ENCODE data around the gene NADSYN1. TPM values are rescaled to one million over a fixed set of nuclear protein-coding genes. Genes with fewer than 3 reads are reported as not detected.

NADSYN1 gene
- total RNA-seq, 1 donor from 2014 or later: 27.7 TPM

DNA sequence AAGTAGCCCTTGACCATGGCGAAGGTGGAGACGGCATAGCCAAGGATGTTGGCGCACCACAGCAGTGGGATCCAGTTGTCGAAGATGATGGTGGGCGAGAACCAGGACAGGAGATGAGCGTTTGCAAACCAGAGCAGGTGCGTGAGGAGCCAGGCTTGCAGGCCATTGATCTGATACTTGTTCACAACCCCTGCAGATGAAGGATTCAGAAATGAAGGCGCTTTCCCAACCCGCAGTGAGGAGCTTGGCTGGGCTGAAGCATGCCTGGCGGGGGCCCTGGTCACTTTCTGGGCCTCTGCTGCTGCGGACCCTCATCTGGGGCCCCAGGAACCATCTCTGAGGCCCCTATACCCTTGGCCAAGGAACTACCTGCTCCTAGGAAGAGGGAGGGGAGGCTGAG lies 11.8 kb upstream of the NADSYN1 start:
- Histone ChIP-seq H3K9ac (ENCODE audit: low read depth in 1 of 3, low read length in 3 of 3) (no peak overlapping the region), H3K36me3 (ENCODE audit: control insufficient read depth in 3 of 3, insufficient read depth in 3 of 3, low read length in 3 of 3) (peaks cover 45 to 70% (median 46%) of the 10 kb centered on the region in 3 donors), H3K27ac (ENCODE audit: low read depth, low read length) (no peak overlapping the region), H3K27me3 (ENCODE audit: control insufficient read depth in 3 of 3, insufficient read depth in 3 of 3, low read length in 3 of 3) (no peaks in the 10 kb centered on the region), H3K4me1 (ENCODE audit: control insufficient read depth in 3 of 3, insufficient read depth in 3 of 3, low read length in 3 of 3) (no peaks in the 10 kb centered on the region), H3K9me3 (ENCODE audit: control insufficient read depth in 3 of 3, low read length in 3 of 3) (no peaks in the 10 kb centered on the region), H3K4me3 (ENCODE audit: low read length in 3 of 3) (no peak overlapping the region)

DNA sequence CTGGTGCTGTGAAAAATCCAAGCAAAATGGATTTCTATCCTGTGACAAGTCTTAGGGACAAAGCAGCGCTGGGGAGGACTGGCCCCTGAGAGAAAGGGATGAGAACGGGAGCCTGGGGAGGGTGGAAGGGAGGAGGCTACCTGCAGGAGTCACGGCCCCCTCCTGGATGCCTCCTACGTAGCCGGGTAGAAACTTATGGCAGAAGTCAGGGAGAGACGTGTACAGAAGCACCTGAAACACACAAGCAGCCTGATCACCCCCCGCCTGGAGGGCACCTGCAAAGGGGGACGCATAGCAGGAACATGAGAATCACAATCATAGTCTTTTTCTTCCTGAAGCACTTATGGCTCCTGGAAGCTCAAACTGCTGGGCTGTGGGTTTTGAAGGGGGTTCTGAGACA lies 10.9 kb upstream of the NADSYN1 start:
- Histone ChIP-seq H3K9ac (ENCODE audit: low read depth in 1 of 3, low read length in 3 of 3) (no peak overlapping the region), H3K27me3 (ENCODE audit: control insufficient read depth in 3 of 3, insufficient read depth in 3 of 3, low read length in 3 of 3) (no peaks in the 10 kb centered on the region), H3K4me1 (ENCODE audit: control insufficient read depth in 3 of 3, insufficient read depth in 3 of 3, low read length in 3 of 3) (no peaks in the 10 kb centered on the region), H3K4me3 (ENCODE audit: low read length in 3 of 3) (no peak overlapping the region), H3K27ac (ENCODE audit: low read depth, low read length) (no peak overlapping the region), H3K36me3 (ENCODE audit: control insufficient read depth in 3 of 3, insufficient read depth in 3 of 3, low read length in 3 of 3) (peaks cover 45 to 68% (median 46%) of the 10 kb centered on the region in 3 donors), H3K9me3 (ENCODE audit: control insufficient read depth in 3 of 3, low read length in 3 of 3) (no peaks in the 10 kb centered on the region)

DNA sequence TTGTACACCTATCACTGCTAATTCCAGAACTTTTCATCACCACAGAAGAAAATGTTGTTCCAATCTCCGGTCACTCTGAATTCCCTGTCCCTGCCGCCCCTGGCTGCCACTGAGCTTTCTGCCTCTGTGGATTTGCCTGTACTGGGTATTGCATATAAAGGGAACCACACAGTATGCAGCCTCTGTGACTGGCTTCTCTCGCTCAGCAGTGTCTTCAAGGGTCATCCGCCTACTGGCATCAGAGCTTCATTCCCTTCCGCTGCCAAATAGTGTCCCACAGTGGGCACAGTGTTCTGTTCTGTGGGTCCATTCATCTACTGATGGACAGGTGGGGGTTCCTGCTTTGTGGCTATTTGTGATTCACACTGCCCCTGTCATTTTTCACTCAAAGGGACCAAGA lies 10.1 kb upstream of the NADSYN1 start:
- peaks cover 44 to 62% (median 46%) of the 10 kb centered on the region in 3 donors for H3K36me3 ChIP-seq (ENCODE audit: control insufficient read depth in 3 of 3, insufficient read depth in 3 of 3, low read length in 3 of 3)
- no peaks in the 10 kb centered on the region for H3K9me3 ChIP-seq (ENCODE audit: control insufficient read depth in 3 of 3, low read length in 3 of 3)
- H3K27me3 ChIP-seq (ENCODE audit: control insufficient read depth in 3 of 3, insufficient read depth in 3 of 3, low read length in 3 of 3): no peaks in the 10 kb centered on the region
- H3K9ac ChIP-seq (ENCODE audit: low read depth in 1 of 3, low read length in 3 of 3): no peak overlapping the region
- no peak overlapping the region for H3K4me3 ChIP-seq (ENCODE audit: low read length in 3 of 3)
- H3K27ac ChIP-seq (ENCODE audit: low read depth, low read length): no peak overlapping the region
- peaks cover 2 to 7% (median 5%) of the 10 kb centered on the region in 3 donors for H3K4me1 ChIP-seq (ENCODE audit: control insufficient read depth in 3 of 3, insufficient read depth in 3 of 3, low read length in 3 of 3)

DNA sequence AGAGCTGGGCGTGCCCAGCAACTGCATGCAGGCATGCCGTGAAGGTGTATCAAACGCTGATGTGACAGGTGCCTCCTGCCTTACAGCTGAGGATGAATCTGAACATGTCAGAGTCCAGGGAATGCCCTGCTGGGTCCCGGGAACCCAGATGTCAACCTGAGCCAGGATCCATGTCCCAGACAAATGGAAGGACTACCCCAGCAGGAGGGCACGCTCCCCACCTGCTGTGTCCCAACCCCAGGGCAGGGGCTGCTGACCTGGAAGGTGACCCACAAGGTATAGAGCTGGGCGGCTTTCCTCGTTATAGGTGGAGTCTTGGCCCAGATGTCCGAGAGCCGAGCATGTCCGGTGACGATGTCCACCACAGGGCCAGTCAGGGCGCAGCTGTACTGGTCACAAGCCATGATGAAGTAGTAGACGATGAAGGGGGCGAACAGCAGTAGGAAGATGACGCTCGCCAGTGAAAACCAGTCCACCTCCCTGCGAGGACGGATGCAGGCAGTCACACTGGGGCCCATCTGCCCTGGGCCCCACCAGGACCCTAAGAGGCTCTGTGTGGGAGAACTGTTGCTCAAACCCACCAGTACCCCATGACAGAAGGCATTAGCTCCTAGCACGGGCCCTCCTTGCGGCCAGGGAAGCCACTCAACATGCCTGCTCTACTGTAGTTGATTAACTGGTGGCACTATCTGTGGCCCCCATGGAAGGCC lies 9.1 kb upstream of the NADSYN1 start:
- H3K36me3 ChIP-seq (ENCODE audit: control insufficient read depth in 3 of 3, insufficient read depth in 3 of 3, low read length in 3 of 3): peaks cover 34 to 53% (median 38%) of the 10 kb centered on the region in 3 donors
- no peaks in the 10 kb centered on the region for H3K27me3 ChIP-seq (ENCODE audit: control insufficient read depth in 3 of 3, insufficient read depth in 3 of 3, low read length in 3 of 3)
- H3K4me3 ChIP-seq (ENCODE audit: low read length in 3 of 3): no peak overlapping the region
- no peak overlapping the region for H3K9ac ChIP-seq (ENCODE audit: low read depth in 1 of 3, low read length in 3 of 3)
- peaks cover 7 to 12% (median 9%) of the 10 kb centered on the region in 3 donors for H3K4me1 ChIP-seq (ENCODE audit: control insufficient read depth in 3 of 3, insufficient read depth in 3 of 3, low read length in 3 of 3)
- no peak overlapping the region for H3K27ac ChIP-seq (ENCODE audit: low read depth, low read length)
- H3K9me3 ChIP-seq (ENCODE audit: control insufficient read depth in 3 of 3, low read length in 3 of 3): no peaks in the 10 kb centered on the region

DNA sequence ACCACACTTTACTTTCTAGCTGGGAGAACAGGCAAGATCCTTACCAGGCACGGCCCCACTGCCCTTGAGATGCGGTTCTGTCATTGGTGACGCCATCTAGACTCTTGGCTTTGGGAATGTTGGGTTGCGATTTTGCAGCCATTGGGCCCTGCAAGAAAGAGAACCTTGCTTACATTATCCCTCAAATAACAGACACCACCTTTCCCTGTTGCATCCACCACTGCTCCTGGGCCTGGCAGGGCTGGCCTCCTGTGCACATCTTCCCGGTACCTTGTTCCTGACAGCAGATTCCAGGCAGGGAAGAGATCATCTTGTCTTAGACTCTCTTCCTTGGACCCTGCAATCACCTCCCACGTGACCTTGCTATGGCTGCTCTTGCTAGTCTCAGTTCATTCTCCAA lies 8.2 kb upstream of the NADSYN1 start:
- H3K36me3 ChIP-seq (ENCODE audit: control insufficient read depth in 3 of 3, insufficient read depth in 3 of 3, low read length in 3 of 3): peaks cover 30 to 46% (median 32%) of the 10 kb centered on the region in 3 donors

DNA sequence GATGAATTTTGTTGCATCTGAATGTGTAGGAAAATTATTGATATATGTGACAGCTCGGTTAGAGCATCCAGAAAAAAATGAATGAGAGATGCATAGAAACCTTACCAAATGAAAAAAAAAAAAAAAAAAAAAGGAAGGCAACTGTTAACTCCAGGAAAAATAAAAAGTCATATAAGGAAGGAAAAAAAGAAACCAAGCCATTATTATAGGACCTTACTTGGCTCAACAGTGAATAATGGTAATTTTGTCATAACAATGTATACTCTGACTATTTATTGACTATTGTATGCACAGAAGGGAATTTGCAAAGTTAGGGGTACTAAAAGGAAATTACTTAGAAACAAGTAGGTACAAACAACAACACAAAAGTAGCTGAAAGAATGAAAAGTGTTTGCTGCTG lies 6.9 kb upstream of the NADSYN1 start:
- no peak overlapping the region for H3K4me3 ChIP-seq (ENCODE audit: low read length in 3 of 3)
- no peak overlapping the region for H3K9ac ChIP-seq (ENCODE audit: low read depth in 1 of 3, low read length in 3 of 3)
- no peaks in the 10 kb centered on the region for H3K9me3 ChIP-seq (ENCODE audit: control insufficient read depth in 3 of 3, low read length in 3 of 3)
- H3K36me3 ChIP-seq (ENCODE audit: control insufficient read depth in 3 of 3, insufficient read depth in 3 of 3, low read length in 3 of 3): peaks cover 21 to 37% (median 21%) of the 10 kb centered on the region in 3 donors
- H3K27me3 ChIP-seq (ENCODE audit: control insufficient read depth in 3 of 3, insufficient read depth in 3 of 3, low read length in 3 of 3): no peaks in the 10 kb centered on the region
- H3K27ac ChIP-seq (ENCODE audit: low read depth, low read length): no peak overlapping the region
- peaks cover 10 to 22% (median 13%) of the 10 kb centered on the region in 3 donors for H3K4me1 ChIP-seq (ENCODE audit: control insufficient read depth in 3 of 3, insufficient read depth in 3 of 3, low read length in 3 of 3)

More for the DNA sequence above, 8.2 kb upstream of the NADSYN1 start:
- Histone ChIP-seq H3K9ac (ENCODE audit: low read depth in 1 of 3, low read length in 3 of 3) (no peak overlapping the region), H3K4me3 (ENCODE audit: low read length in 3 of 3) (no peak overlapping the region), H3K4me1 (ENCODE audit: control insufficient read depth in 3 of 3, insufficient read depth in 3 of 3, low read length in 3 of 3) (peaks cover 10 to 21% (median 13%) of the 10 kb centered on the region in 3 donors), H3K9me3 (ENCODE audit: control insufficient read depth in 3 of 3, low read length in 3 of 3) (no peaks in the 10 kb centered on the region), H3K27ac (ENCODE audit: low read depth, low read length) (no peak overlapping the region), H3K27me3 (ENCODE audit: control insufficient read depth in 3 of 3, insufficient read depth in 3 of 3, low read length in 3 of 3) (no peaks in the 10 kb centered on the region)

DNA sequence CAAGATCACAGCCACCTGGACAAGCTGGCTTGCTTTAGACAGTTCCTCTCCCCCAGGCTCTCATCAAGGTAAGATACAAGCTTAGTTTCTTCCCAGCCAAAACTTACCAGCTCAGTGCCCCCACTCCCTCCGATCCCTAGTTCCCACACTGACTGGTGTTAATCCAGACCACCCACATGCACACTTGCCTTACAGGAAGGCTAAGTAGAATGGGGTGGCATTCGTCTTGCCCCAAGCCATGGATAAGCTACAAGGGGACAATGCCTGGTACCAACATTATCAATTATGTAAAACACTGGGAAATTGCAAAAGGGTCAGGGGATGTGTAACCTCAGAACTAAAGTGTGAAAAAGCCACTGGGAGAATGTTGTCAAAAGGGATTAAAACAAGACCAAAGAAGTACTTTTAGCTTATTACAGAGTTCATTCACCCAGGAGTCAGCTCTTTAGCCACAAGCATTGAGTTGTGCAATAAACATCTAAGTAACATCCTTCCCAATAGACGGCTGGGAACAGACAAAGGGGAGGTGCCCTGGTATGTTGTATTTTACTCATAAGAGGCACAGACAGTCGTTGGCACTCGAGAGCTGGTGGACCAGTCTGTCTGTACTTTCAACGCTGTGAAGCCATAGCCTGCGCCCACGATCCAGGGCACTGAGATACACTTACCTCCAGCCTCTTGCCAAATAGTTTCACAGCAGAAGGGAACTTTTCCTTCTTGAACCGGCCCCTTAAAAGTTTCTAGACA lies 5.9 kb upstream of the NADSYN1 start:
- H3K9ac ChIP-seq (ENCODE audit: low read depth in 1 of 3, low read length in 3 of 3): peak overlapping the region; percentile 32 to 80 (median 76)
- peak overlapping the region; percentile 65 to 98 (median 88) for H3K4me3 ChIP-seq (ENCODE audit: low read length in 3 of 3)

DNA sequence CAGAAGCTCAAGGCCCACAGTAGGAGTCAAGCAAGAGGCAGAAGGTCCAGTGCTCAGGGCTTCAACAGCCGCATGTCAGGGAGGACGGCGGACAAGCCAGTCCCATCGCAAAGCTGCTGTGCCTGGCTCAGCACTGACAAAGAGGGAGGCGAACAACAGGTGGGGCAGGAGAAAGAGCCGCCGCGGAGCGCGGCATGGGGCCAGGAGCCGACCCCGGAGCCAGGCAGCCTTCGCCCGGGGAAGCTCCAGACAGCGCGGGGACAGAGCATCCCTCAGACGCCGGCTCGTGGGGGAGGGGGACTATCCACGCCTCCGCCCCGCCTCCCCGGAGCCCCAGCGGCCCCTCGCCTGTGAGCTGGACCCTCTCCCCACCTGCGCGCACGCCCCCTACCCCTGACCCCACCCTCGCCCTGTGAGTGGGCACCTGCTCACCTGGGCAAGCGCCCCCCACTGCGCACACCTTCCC lies 5.2 kb upstream of the NADSYN1 start:
- peaks cover 14 to 25% (median 15%) of the 10 kb centered on the region in 3 donors for H3K36me3 ChIP-seq (ENCODE audit: control insufficient read depth in 3 of 3, insufficient read depth in 3 of 3, low read length in 3 of 3)
- H3K27ac ChIP-seq (ENCODE audit: low read depth, low read length): peak overlapping the region; percentile 49
- H3K9ac ChIP-seq (ENCODE audit: low read depth in 1 of 3, low read length in 3 of 3): peak overlapping the region; percentile 76 to 84 (median 80)
- H3K27me3 ChIP-seq (ENCODE audit: control insufficient read depth in 3 of 3, insufficient read depth in 3 of 3, low read length in 3 of 3): no peaks in the 10 kb centered on the region
- peak overlapping the region; percentile 65 to 98 (median 88) for H3K4me3 ChIP-seq (ENCODE audit: low read length in 3 of 3)
- H3K4me1 ChIP-seq (ENCODE audit: control insufficient read depth in 3 of 3, insufficient read depth in 3 of 3, low read length in 3 of 3): peaks cover 13 to 29% (median 17%) of the 10 kb centered on the region in 3 donors
- no peaks in the 10 kb centered on the region for H3K9me3 ChIP-seq (ENCODE audit: control insufficient read depth in 3 of 3, low read length in 3 of 3)

More for the DNA sequence above, 5.9 kb upstream of the NADSYN1 start:
- Histone ChIP-seq H3K36me3 (ENCODE audit: control insufficient read depth in 3 of 3, insufficient read depth in 3 of 3, low read length in 3 of 3) (peaks cover 14 to 30% (median 16%) of the 10 kb centered on the region in 3 donors), H3K27ac (ENCODE audit: low read depth, low read length) (no peak overlapping the region), H3K27me3 (ENCODE audit: control insufficient read depth in 3 of 3, insufficient read depth in 3 of 3, low read length in 3 of 3) (no peaks in the 10 kb centered on the region), H3K4me1 (ENCODE audit: control insufficient read depth in 3 of 3, insufficient read depth in 3 of 3, low read length in 3 of 3) (peaks cover 12 to 23% (median 13%) of the 10 kb centered on the region in 3 donors), H3K9me3 (ENCODE audit: control insufficient read depth in 3 of 3, low read length in 3 of 3) (no peaks in the 10 kb centered on the region)

DNA sequence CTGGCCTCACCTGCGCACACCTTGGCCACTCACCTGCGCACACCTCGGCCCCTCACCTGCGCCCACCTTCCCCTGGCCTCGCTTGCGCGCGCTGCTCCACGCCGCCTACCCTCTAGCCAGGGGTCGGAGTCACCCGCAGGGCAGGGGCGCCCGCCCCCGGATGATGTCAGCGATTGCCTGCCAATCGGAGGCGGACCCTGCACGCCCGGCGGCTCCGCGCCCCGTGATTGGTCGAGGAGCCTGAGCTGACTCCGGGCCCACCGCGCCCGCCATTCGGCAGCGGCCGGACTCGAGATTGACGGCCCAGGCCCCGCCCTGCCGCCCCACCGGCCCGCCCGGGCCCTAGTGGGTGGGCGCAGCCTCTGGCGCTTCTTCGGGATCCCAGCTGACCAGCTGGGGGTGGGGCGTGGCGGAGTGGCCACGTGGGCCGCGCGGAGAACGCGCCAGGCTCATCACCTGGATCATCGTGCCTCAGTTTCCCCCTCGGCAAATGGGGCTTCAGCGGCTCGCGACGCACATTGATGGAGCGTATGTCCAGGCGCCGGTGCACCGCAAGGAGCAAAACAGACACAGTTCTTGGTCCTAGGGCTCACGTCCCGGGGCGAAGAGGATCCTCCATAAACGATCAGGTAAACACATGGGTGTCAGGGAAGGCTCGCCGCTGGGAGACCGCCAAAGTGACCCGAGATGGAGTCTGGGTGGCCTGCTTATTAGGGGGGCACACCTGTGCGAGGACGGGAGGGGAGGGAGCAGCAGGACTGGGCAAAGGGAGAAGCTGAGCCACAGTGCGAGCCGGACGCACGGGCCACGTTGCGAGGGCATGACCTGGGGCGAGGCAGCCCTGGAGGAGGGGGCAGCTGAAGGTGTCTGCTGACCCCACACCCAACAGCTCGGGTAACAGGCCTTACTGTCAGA lies 4.5 kb upstream of the NADSYN1 start, which contains the start of gene DHCR7:
DHCR7 (minus strand) TSS at position 137 of the 915 bp plus-strand sequence. CDS start 3,441 bp downstream, outside the sequence.
- Histone ChIP-seq H3K9ac (ENCODE audit: low read depth in 1 of 3, low read length in 3 of 3) (peak within 1 kb of the TSS; percentile 84 to 93 (median 92)), H3K27me3 (ENCODE audit: control insufficient read depth in 3 of 3, insufficient read depth in 3 of 3, low read length in 3 of 3) (no peaks in the 10 kb centered on the region), H3K36me3 (ENCODE audit: control insufficient read depth in 3 of 3, insufficient read depth in 3 of 3, low read length in 3 of 3) (peaks cover 10 to 19% (median 11%) of the 10 kb centered on the region in 3 donors), H3K27ac (ENCODE audit: low read depth, low read length) (peak within 1 kb of the TSS; percentile 76), H3K4me1 (ENCODE audit: control insufficient read depth in 3 of 3, insufficient read depth in 3 of 3, low read length in 3 of 3) (peaks cover 14 to 34% (median 20%) of the 10 kb centered on the region in 3 donors), H3K9me3 (ENCODE audit: control insufficient read depth in 3 of 3, low read length in 3 of 3) (no peaks in the 10 kb centered on the region), H3K4me3 (ENCODE audit: low read length in 3 of 3) (peak within 1 kb of the TSS; percentile 88 to 98 (median 95))
